Activated CD4-positive, CD25-positive, alpha-beta regulatory T cell treated with anti-CD3 and anti-CD28 coated beads, Interleukin-2, amount 50 U/mL, for 72 hours (primary cell): ENCODE results near the gene RNASE7.
A peak's percentile ranks its signal among the peaks of the same experiment; 100 is the strongest.

ENCODE experiments used
- DNase-seq: peaks from one replicate; pipeline ENCODE4 v3.0.0; 2021

The RNASE7 gene

DNA sequence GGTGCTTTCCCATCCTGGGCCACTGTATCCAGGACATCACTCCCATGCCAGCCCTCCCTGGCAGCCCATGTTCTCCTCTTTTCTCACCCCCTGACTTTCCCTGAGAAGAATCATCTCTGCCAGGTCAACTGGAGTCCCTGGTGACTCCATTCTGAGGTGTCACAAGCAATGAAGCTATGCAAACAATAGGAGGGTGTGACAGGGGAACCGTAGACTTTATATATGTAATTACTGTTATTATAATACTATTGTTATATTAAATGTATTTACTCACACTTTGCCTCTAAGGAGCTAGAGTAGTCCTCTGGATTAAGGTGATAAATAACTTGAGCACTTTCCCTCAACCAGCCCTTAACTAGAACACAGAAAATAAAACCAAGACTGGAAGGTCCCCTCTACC is 47.1 kb downstream of the RNASE7 start:
- DNase-seq, result no peak

DNA sequence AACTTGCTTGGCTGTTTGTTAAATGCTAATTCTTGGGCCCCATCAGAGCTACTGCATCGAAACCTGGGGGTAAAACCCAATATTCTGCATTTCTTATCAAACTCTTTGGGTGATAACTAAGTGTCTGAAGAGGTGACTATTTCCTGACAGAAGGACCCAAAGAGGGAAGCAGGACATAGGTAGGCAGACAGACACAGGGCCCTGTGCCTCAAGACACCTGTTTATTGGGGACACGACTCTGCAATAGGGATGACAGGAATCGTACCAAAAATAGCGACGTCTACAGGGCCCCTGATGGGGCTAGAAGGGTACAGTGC is 47.7 kb downstream of the RNASE7 start:
- no peak for DNase-seq

DNA sequence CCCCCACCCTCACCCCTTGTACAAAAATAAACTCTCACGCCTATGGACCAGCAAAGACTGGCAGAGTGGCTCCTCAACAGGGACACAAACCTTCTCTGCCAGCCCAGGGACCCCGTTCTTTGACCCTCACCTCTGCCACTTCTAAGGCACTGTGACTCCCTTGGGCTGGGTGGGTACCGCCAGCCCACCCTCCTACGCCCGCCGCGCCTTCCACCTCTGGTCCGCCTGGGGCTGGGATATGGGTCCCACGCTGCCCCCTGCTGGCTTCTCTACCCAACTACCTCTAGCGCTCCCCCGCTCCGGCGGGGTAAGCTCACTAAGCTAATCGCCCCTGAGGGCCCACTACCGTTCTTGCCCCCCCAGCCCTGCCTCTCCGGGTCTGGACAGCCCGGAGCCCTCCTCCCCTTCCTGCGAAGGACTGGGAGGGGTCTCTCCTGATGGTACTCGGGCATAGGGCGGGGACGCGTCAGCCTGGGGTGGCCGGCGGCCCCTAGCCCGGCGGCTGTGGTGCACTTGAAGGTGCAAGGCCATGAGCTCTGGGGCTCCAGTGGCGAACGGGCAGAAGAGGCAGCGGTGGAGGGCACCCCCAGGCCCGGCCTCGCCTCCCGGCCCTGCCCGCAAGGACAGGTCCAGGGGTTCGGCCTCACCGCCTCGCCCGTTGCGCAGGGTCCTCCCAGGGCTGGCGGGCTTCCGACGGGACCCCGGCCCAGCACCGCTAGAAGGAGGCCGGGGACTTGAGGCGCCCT is 48.2 kb downstream of the RNASE7 start:
- peak; percentile 58 for DNase-seq

DNA sequence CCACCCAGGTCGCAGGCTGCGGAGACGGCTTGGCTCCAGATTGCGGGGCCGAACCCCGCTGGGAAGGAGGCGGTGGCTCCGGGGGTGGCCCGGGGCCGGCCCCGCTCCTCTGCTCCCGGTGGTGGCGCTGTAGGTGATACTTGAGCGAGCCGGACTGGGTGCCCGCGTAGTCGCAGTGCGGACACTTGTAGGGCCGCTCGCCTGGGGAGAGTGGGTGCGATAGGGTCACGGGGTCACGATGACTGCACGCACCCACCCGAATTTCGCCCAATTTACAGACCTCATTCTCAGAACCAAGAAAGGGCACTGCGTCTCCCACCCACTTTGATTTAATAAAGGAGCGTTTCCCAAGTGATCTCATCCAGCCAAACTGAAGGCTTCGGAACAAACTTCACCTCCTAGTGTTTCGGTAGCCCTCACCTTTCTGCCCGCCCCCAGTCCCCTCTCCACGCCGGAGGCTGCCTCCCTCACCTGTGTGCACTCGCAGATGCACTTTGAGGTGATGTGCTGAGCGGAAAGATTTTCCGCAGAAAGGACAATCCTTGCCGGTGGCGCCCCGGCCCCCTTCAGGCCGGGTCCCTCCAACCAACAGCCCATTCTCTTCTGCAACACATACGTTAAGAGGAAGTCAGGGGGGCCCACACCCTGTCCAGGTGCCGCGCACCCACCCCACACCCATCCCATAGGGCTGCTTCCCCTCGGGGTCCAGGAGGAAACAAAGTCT is 48.9 kb downstream of the RNASE7 start:
- DNase-seq, result no peak

DNA sequence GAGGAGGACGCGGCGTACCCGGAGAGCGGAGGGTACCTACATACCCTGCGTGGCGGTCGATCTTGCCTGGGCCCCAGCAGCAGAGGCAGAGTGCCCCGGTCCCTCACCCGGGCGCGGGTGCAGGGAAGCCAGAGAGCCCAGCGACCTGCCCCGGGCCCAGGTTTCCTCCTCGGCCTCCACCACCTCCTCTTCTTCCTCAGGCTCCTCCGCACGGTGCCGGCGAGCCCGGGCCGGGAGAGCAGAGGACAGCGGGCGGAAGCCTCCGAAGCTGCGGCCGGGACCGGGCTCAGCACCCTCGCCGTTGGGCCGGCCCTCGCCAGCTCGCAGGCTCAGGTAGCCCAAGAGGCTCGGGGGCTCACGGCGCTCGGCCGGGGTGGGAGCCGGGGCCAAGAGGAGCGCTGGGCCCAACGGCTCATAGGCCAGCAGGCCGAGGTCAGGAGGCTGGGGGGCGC is 49.7 kb downstream of the RNASE7 start:
- no peak for DNase-seq

DNA sequence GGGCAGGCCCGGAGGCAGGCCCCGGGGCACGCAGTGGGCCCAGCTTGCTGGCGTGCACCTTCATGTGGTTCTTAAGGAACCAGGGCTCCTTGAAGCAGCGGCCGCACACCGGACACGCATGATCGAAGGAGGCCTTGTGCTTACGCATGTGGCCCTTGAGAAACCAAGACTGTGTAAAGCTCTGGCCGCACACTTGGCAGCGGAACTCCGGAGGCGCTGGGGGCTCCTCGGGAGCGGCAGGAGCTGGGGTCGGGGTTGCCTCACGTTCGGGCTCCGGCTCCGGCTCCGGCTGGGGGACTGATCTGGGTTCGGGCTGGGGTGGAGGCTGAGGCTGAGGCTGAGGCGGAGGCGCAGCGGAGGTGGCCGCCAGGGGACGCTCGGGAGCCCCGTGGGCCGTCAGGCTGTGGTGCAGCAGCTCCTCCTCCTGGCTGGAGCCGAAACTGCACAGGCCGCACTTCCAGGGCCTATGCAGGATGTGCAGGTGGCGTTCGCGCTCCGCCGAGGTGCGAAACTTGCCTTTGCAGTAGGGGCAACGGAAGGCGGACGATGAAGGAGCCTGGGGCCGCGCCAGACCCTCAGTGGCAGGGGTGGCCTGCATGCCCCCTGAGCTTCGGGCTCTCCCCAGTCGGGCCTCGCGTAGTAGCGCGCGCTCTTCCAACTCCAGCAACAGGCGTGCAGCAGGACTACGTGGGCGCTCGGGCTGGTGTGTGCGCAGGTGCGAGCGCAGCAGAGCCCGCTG is 50.3 kb downstream of the RNASE7 start:
- peak; percentile 95 for DNase-seq

DNA sequence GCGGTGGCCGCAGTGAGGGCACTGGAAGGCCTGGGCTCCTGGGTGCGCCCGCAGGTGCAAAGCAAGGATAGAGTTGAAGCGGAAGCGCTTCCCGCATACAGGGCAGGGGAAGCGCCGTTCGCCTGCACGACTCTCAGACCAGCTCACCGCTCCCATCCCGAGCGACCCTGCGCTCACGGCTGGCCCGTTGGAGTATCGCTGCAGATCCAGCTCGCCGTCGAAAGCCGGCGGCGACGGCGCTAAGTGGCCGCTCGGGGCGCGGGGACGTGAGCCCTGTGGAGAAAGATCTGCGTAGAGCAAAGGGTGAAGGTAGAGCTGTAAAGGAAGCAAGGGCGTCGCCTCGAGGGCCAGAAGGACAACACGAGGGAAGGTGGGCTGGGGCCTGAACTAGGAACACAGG is 50.9 kb downstream of the RNASE7 start:
- no peak for DNase-seq
